Measurements from ENCODE around the gene PTGER1.

Gene PTGER1

GRCh38 chr19:14441041-14441938 is 33.9 kb downstream of the PTGER1 start:
- DNase-seq = no peak

GRCh38 chr19:14440049-14440448 is 35.1 kb downstream of the PTGER1 start:
- no peak for DNase-seq

- DNase-seq = no peak
Measured at GRCh38 chr19:14439014-14439413, 36.1 kb downstream of the PTGER1 start.

GRCh38 chr19:14437578-14438140 is 37.5 kb downstream of the PTGER1 start:
- DNase-seq = no peak

- no peak for DNase-seq
Measured at GRCh38 chr19:14435320-14436050, 39.7 kb downstream of the PTGER1 start.

GRCh38 chr19:14434543-14435319 is 40.4 kb downstream of the PTGER1 start:
- DNase-seq = no peak

- peak; percentile 63 to 88 for DNase-seq
Measured at GRCh38 chr19:14433554-14434501, 41.3 kb downstream of the PTGER1 start.

- peak; percentile 60 to 75 for DNase-seq
Measured at GRCh38 chr19:14432791-14433553, 42.2 kb downstream of the PTGER1 start, which contains the start of gene PKN1. Gene PKN1 (plus strand): TSS chr19:14433306. CDS start chr19:14433522, 216 bp downstream.

GRCh38 chr19:14430712-14431111 is 44.4 kb downstream of the PTGER1 start:
- no peak for DNase-seq

GRCh38 chr19:14428882-14429416 is 46.2 kb downstream of the PTGER1 start:
- DNase-seq = no peak

GRCh38 chr19:14427461-14427860 is 47.7 kb downstream of the PTGER1 start:
- no peak for DNase-seq

GRCh38 chr19:14425696-14426138 is 49.4 kb downstream of the PTGER1 start:
- no peak for DNase-seq
